SK-N-SH treated with all-trans-retinoic acid at 6 μM for 48 hours (cell line): ENCODE data around the gene CLMN.

Experiments
- ATAC-seq: fragments of 200-7000 bp; cut with Tn5 transposase; 3 replicates; pipeline ENCODE4 v1.9.1; 2020; ENCODE audit warnings: mild to moderate bottlenecking, moderate library complexity
- ARNTL ChIP-seq: fragments of 450-650 bp; formaldehyde crosslinking; IDR thresholded peaks from 2 replicates; pipeline ENCODE4 v1.5.0; 2020; ENCODE audit warnings: low read depth, mild to moderate bottlenecking, moderate library complexity, borderline replicate concordance
- BACH2 ChIP-seq: fragments of 250-450 bp; sonication (Bioruptor Pico); IDR thresholded peaks from 2 replicates; pipeline ENCODE4 v1.9.0; 2021; ENCODE audit warnings: mild to moderate bottlenecking, borderline replicate concordance
- CSRNP3 ChIP-seq: fragments of 250-450 bp; sonication (Bioruptor Pico); IDR thresholded peaks from 2 replicates; pipeline ENCODE4 v1.5.1; 2021; ENCODE audit warnings: mild to moderate bottlenecking, moderate library complexity
- ESRRG ChIP-seq: fragments of 250-450 bp; sonication (Bioruptor Pico); IDR thresholded peaks from 2 replicates; pipeline ENCODE4 v1.6.1; 2021; ENCODE audit warnings: mild to moderate bottlenecking
- GLIS3 ChIP-seq: fragments of 250-450 bp; sonication (Bioruptor Pico); IDR thresholded peaks from 2 replicates; pipeline ENCODE4 v1.5.0; 2020; ENCODE audit warnings: mild to moderate bottlenecking, moderate library complexity
- ISL1 ChIP-seq: fragments of 250-450 bp; sonication (Bioruptor Pico); IDR thresholded peaks from 2 replicates; pipeline ENCODE4 v2.1.2; 2022; ENCODE audit warnings: mild to moderate bottlenecking, moderate library complexity
- OSR1 ChIP-seq: fragments of 250-450 bp; sonication (Bioruptor Pico); IDR thresholded peaks from 2 replicates; pipeline ENCODE4 v1.8.0; 2022; ENCODE audit warnings: moderate library complexity, mild to moderate bottlenecking, inconsistent platforms
- PPARA ChIP-seq: fragments of 250-450 bp; sonication (Bioruptor Pico); IDR thresholded peaks from 2 replicates; pipeline ENCODE4 v1.5.0; 2020; ENCODE audit warnings: mild to moderate bottlenecking, borderline replicate concordance
- RARB ChIP-seq: fragments of 250-450 bp; sonication (Bioruptor Pico); IDR thresholded peaks from 2 replicates; pipeline ENCODE4 v1.8.0; 2021; ENCODE audit warnings: mild to moderate bottlenecking, moderate library complexity
- SNAI2 ChIP-seq: fragments of 250-450 bp; sonication (Bioruptor Pico); IDR thresholded peaks from 2 replicates; pipeline ENCODE4 v1.5.0; 2020; ENCODE audit warnings: mild to moderate bottlenecking, moderate library complexity
- TCF4 ChIP-seq: fragments of 250-450 bp; sonication (Bioruptor Pico); IDR thresholded peaks from 2 replicates; pipeline ENCODE4 v1.8.0; 2021; ENCODE audit warnings: mild to moderate bottlenecking, moderate library complexity, borderline replicate concordance
- TOX ChIP-seq: fragments of 250-450 bp; sonication (Bioruptor Pico); IDR thresholded peaks from 2 replicates; pipeline ENCODE4 v1.8.0; 2021; ENCODE audit warnings: mild to moderate bottlenecking, moderate library complexity, borderline replicate concordance
- TSHZ2 ChIP-seq: fragments of 250-450 bp; sonication (Bioruptor Pico); IDR thresholded peaks from 2 replicates; pipeline ENCODE4 v1.5.0; 2020; ENCODE audit warnings: mild to moderate bottlenecking, moderate library complexity
- ZC3H10 ChIP-seq: fragments of 250-450 bp; sonication (Bioruptor Pico); IDR thresholded peaks from 2 replicates; pipeline ENCODE4 v1.5.1; 2021; ENCODE audit warnings: mild to moderate bottlenecking, moderate library complexity
- ZFP3 ChIP-seq: fragments of 250-450 bp; sonication (Bioruptor Pico); IDR thresholded peaks from 2 replicates; pipeline ENCODE4 v1.5.0; 2020; ENCODE audit warnings: mild to moderate bottlenecking, moderate library complexity
- ZFP30 ChIP-seq: fragments of 450-650 bp; formaldehyde crosslinking; IDR thresholded peaks from 2 replicates; pipeline ENCODE4 v1.5.0; 2022; ENCODE audit warnings: mild to moderate bottlenecking, moderate library complexity
- ZNF565 ChIP-seq: fragments of 450-650 bp; formaldehyde crosslinking; conservative IDR thresholded peaks from 2 replicates; pipeline ENCODE4 v1.5.0; 2020; ENCODE audit warnings: low read depth, mild to moderate bottlenecking, moderate library complexity
- ZNF70 ChIP-seq: fragments of 450-650 bp; formaldehyde crosslinking; IDR thresholded peaks from 2 replicates; pipeline ENCODE4 v1.5.0; 2020; ENCODE audit warnings: mild to moderate bottlenecking, moderate library complexity
- ZNF8 ChIP-seq: fragments of 450-650 bp; formaldehyde crosslinking; IDR thresholded peaks from 2 replicates; pipeline ENCODE4 v1.5.0; 2020; ENCODE audit warnings: mild to moderate bottlenecking, moderate library complexity
- TF ChIP-seq, protein P1 (sequence below): fragments of 250-450 bp; sonication (Bioruptor Pico); IDR thresholded peaks from 2 replicates; pipeline ENCODE4 v1.5.1; 2020; ENCODE audit warnings: low read depth, mild to moderate bottlenecking, moderate library complexity

CLMN gene

DNA sequence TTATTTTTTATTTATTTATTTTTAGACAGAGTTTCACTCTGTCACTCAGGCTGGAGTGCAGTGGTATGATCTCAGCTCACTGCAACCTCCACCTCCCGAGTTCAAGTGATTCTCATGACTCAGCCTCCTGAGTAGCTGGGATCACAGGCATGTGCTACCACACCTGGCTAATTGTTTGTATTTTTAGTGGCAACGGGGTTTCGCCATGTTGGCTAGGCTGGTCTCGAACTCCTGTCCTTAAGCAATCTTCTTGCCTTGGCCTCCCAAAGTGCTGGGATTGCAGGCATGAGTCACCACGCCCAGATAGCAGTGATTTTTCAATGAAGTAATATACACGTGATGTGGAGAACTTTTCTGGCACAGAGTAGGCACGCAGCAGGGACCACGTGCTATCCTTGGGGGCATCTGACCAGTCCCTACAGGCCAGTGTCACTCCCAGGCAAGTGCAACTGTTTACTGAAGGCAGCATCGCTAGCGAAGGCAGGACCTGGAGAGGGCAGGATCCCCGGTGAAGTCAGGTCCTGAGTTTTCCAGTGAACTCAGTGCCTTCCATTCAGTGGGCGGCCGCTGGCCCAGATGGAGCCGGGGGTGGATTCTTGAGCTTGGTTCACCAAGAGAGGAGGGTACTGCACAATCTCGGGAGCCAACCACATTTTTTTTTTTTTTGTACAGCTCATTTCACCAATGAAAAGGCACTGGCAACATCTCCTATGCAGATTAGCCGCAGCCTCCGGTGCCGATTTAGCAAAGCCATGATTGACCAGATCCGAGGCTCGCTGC is 11.1 kb upstream of the CLMN start (continued):
- TF ChIP-seq TSHZ2 (CRISPR knock-in tag) = no peak
- TF ChIP-seq ZNF565 (CRISPR knock-in tag) = no peak
- no peak for TF ChIP-seq ESRRG
- TF ChIP-seq OSR1 (CRISPR knock-in tag) = no peak
- TF ChIP-seq ZC3H10 = no peak
- TF ChIP-seq, all 23 proteins: peak for 0

DNA sequence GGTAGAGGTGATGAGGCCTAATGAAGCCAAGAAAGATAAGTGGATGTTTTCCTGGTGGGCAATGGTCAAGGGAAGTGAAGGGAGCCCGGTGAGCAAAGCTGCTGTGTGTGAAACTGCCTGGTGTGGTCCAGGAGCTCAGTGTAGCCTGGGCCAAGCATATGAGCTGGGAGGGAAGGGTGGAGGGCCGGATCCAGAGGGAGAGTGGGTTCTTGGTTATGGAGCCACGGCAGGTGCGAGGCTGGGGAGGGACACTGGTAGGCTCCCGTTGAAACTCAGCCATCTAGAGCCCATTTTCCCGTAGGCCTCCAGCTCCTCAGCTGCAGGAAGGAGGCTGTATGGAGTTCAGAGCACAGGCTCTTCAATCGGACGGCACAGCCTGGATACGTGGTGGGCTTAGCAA is 10.2 kb upstream of the CLMN start:
- no peak for ATAC-seq

GRCh38 chr14:95328729-95329503 is 9.2 kb upstream of the CLMN start:
- peak; percentile 67 for TF ChIP-seq TSHZ2 (CRISPR knock-in tag)
- no peak for TF ChIP-seq ARNTL
- TF ChIP-seq TCF4 (CRISPR knock-in tag) = peak; percentile 88
- ATAC-seq = no peak

More for the DNA sequence above, 10.2 kb upstream of the CLMN start:
- TF ChIP-seq, protein P1, sequence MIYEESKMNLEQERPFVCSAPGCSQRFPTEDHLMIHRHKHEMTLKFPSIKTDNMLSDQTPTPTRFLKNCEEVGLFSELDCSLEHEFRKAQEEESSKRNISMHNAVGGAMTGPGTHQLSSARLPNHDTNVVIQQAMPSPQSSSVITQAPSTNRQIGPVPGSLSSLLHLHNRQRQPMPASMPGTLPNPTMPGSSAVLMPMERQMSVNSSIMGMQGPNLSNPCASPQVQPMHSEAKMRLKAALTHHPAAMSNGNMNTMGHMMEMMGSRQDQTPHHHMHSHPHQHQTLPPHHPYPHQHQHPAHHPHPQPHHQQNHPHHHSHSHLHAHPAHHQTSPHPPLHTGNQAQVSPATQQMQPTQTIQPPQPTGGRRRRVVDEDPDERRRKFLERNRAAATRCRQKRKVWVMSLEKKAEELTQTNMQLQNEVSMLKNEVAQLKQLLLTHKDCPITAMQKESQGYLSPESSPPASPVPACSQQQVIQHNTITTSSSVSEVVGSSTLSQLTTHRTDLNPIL (CRISPR knock-in tag) = no peak
- TF ChIP-seq, all 23 proteins: peak for 0

GRCh38 chr14:95327558-95328374 is 8.1 kb upstream of the CLMN start:
- TF ChIP-seq TOX (CRISPR knock-in tag) (no peak), SNAI2 (CRISPR knock-in tag) (no peak), GLIS3 (CRISPR knock-in tag) (no peak), ZC3H10 (no peak), OSR1 (CRISPR knock-in tag) (no peak), ZNF70 (CRISPR knock-in tag) (no peak)
- TF ChIP-seq, protein P1 (CRISPR knock-in tag) = no peak
- no peak for ATAC-seq

GRCh38 chr14:95326987-95327386 is 7.3 kb upstream of the CLMN start:
- ATAC-seq = no peak
- no peak for TF ChIP-seq GLIS3 (CRISPR knock-in tag)
- TF ChIP-seq ZFP3 (CRISPR knock-in tag) = no peak
- TF ChIP-seq, protein P1 (CRISPR knock-in tag) = no peak
- TF ChIP-seq BACH2 (CRISPR knock-in tag) = no peak
- no peak for TF ChIP-seq RARB (CRISPR knock-in tag)
- no peak for TF ChIP-seq PPARA
- TF ChIP-seq ZC3H10 = no peak
- TF ChIP-seq CSRNP3 (CRISPR knock-in tag) = no peak
- no peak for TF ChIP-seq SNAI2 (CRISPR knock-in tag)
- no peak for TF ChIP-seq ARNTL
- TF ChIP-seq ZFP30 (CRISPR knock-in tag) = no peak
- no peak for TF ChIP-seq OSR1 (CRISPR knock-in tag)
- TF ChIP-seq ZNF8 (CRISPR knock-in tag) = no peak
- no peak for TF ChIP-seq ISL1 (CRISPR knock-in tag)
